A673 (cell line): ENCODE results near the gene SETD1A. TPM values are rescaled to one million over a fixed set of nuclear protein-coding genes. Genes with fewer than 3 reads are reported as not detected.
"Not testable (repeated sequence)": the region's sequence is repeated elsewhere in the genome, so short reads cannot be mapped to it uniquely, and the experiment has no call there.

Source experiments
- BruUV-seq: library from RNA; stranded (reverse); fragments of 400-500 nt; replicated peaks from 2 replicates; lab custom pipeline; 2021; lab: Mats Ljungman, UMichigan
- CTCF ChIA-PET: fragments of 300-600 bp; sonication (Branson Sonifier 250); formaldehyde crosslinking; loops from one replicate; lab custom pipeline; 2022; ENCODE audit warnings: antibody characterized with exemption; lab: Charles Lee
- POLR2A ChIA-PET: fragments of 300-600 bp; sonication (Branson Sonifier 250); formaldehyde crosslinking; loops from one replicate; lab custom pipeline; 2022; ENCODE audit warnings: antibody characterized with exemption; ENCODE audit not compliant: low non-redundant PET; lab: Charles Lee
- DNase-seq: peaks from one replicate; pipeline ENCODE4 v3.0.0-alpha.2; 2015; ENCODE audit warnings: low spot score
- H3K27ac ChIP-seq: fragments of 200-600 bp; sonication (generic); 2 replicates; pipeline ENCODE4 v1.5.1; 2016; ENCODE audit warnings: mixed run types, low read depth, mild to moderate bottlenecking, mixed read lengths, antibody characterized with exemption, low read length; ENCODE audit not compliant: poor library complexity, severe bottlenecking
- H3K27me3 ChIP-seq: fragments of 200-600 bp; sonication (generic); replicated peaks from 2 replicates; pipeline ENCODE4 v1.6.1; 2017; ENCODE audit warnings: mixed run types, low read depth, mild to moderate bottlenecking, mixed read lengths, antibody characterized with exemption, low read length; ENCODE audit not compliant: insufficient read depth, poor library complexity
- H3K36me3 ChIP-seq: fragments of 200-600 bp; sonication (generic); 2 replicates; pipeline ENCODE4 v1.6.1; 2016; ENCODE audit warnings: mixed run types, mild to moderate bottlenecking, mixed read lengths, antibody characterized with exemption, low read length; ENCODE audit not compliant: insufficient read depth, poor library complexity, severe bottlenecking
- H3K4me1 ChIP-seq: fragments of 200-600 bp; sonication (generic); 2 replicates; pipeline ENCODE4 v1.6.1; 2017; ENCODE audit warnings: mixed run types, mild to moderate bottlenecking, mixed read lengths, antibody characterized with exemption, low read length; ENCODE audit not compliant: insufficient read depth, poor library complexity, severe bottlenecking
- H3K4me3 ChIP-seq: fragments of 200-600 bp; sonication (generic); 2 replicates; pipeline ENCODE4 v1.5.1; 2016; ENCODE audit warnings: low read depth, mixed run types, mild to moderate bottlenecking, mixed read lengths, low read length; ENCODE audit not compliant: poor library complexity, severe bottlenecking
- H3K9me3 ChIP-seq: fragments of 200-600 bp; sonication (generic); 2 replicates; pipeline ENCODE4 v1.6.1; 2016; ENCODE audit warnings: mixed run types, low read depth, mild to moderate bottlenecking, mixed read lengths, antibody characterized with exemption, low read length; ENCODE audit not compliant: poor library complexity, severe bottlenecking
- EZH2 ChIP-seq: fragments of 200-600 bp; sonication (generic); IDR thresholded peaks from 2 replicates; pipeline ENCODE4 v1.6.1; 2017; ENCODE audit warnings: borderline replicate concordance, low read depth, mild to moderate bottlenecking, mixed read lengths, antibody characterized with exemption, low read length; ENCODE audit not compliant: poor library complexity, severe bottlenecking
- intact Hi-C: fragments of 100-400 bp; cut with micrococcal nuclease; formaldehyde crosslinking; loops from one replicate; pipeline ENCODE4 v1.10.0; 2022; ENCODE audit not compliant: unreplicated experiment
- total RNA-seq: library from RNA; stranded (reverse); gene quantifications from 2 replicates; pipeline ENCODE4 v1.2.3, GENCODE V29; 2021
- TF ChIP-seq, protein P1 (sequence below): fragments of 300-800, 200-600 bp; sonication (generic); conservative IDR thresholded peaks from 2 replicates; pipeline ENCODE4 v1.5.1; 2017; ENCODE audit warnings: low read depth, mild to moderate bottlenecking, antibody characterized with exemption, low read length, moderate library complexity, mixed read lengths

SETD1A gene
- total RNA-seq, 1 experiment from 2014 or later = 31.4 TPM

GRCh38 chr16:30931068-30931650, 26.4 kb upstream of the SETD1A start:
- no peak for TF ChIP-seq EZH2
- H3K9me3 ChIP-seq = no peaks in the 10 kb centered on the region
- POLR2A ChIA-PET = no interaction called here
- H3K36me3 ChIP-seq = peaks cover 32% of the 10 kb centered on the region
- TSS peak; percentile 6 for BruUV-seq
- H3K4me1 ChIP-seq = peaks cover 5% of the 10 kb centered on the region
- no peak overlapping the region for H3K27ac ChIP-seq
- DNase-seq = no peak
- no peak overlapping the region for H3K4me3 ChIP-seq
- intact Hi-C loops = no loop called here
- CTCF ChIA-PET = interaction anchor here (1.0 kb wide), 1 partner anchor 22 kb away, joined by 4 read pairs; no protein-coding TSS in a partner anchor
- H3K27me3 ChIP-seq = no peaks in the 10 kb centered on the region

DNA sequence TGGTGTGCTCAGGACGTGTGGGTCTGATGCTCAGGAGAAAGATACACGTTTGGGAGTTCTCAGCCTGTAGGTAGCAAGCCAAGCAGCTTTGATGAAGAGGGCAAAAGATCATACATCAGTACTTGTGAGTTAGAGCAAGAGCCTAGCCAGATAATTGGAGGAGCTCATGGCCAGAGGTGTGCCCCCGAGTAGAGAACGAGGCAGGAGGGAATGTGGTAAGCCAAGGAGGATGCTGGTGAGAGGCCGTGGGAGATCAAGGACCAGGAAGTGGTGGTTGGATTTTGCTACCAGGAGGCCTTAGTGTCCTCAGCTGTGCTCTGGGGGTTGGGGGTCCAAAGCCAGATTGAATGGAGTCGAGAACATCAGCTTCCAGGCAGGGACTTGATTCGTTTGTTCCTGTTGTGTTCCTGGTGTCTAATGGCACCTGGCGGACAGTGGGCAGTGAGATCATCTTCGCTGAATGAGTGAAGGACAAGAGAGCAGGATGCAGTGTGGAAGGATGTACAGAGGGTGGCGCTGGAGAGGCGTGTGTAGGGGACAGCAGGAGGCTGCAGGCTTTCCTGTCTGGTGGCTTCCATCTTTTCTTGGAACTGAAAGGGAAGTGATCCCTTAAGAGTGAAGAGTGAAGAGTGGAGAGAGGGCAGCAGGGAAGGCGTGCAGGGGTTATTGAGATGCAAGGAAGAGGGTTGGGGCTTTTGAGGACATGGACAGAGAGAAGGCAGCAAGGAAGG, 22.6 kb upstream of the SETD1A start:
- Histone ChIP-seq H3K27ac (no peak overlapping the region), H3K4me3 (no peak overlapping the region), H3K4me1 (no peaks in the 10 kb centered on the region), H3K27me3 (no peaks in the 10 kb centered on the region), H3K9me3 (no peaks in the 10 kb centered on the region), H3K36me3 (peaks cover 30% of the 10 kb centered on the region)
- DNase-seq = peak; percentile 62
- intact Hi-C loops = no loop called here
- ChIA-PET CTCF (no interaction called here), POLR2A (interaction anchor here (0.5 kb wide), 1 partner anchor 276 kb away, joined by 3 read pairs; no protein-coding TSS in a partner anchor)
- no TSS peak for BruUV-seq
- TF ChIP-seq, protein P1, sequence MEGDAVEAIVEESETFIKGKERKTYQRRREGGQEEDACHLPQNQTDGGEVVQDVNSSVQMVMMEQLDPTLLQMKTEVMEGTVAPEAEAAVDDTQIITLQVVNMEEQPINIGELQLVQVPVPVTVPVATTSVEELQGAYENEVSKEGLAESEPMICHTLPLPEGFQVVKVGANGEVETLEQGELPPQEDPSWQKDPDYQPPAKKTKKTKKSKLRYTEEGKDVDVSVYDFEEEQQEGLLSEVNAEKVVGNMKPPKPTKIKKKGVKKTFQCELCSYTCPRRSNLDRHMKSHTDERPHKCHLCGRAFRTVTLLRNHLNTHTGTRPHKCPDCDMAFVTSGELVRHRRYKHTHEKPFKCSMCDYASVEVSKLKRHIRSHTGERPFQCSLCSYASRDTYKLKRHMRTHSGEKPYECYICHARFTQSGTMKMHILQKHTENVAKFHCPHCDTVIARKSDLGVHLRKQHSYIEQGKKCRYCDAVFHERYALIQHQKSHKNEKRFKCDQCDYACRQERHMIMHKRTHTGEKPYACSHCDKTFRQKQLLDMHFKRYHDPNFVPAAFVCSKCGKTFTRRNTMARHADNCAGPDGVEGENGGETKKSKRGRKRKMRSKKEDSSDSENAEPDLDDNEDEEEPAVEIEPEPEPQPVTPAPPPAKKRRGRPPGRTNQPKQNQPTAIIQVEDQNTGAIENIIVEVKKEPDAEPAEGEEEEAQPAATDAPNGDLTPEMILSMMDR = peak; percentile 80
- TF ChIP-seq EZH2 = no peak

DNA sequence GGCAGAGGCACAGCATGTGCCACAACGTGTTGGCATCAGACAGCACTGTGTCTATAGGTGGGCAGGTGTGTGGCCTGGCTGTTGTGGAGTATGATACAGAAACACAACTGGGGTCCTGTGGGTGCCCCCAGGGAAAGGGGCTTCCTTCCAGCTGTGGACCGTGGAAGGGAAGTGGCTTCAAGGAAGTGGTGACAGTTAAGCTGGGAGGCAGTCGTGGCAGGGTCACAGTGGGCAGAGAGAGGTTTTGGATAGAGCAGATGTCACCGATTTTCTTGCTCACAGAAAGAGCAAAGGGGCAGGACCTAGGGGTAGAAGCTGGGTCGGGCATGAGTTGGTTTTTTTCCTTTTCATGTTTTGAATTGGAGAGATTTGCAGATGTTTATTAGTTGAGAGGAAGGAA, 19.9 kb upstream of the SETD1A start:
- Histone ChIP-seq H3K4me1 (no peaks in the 10 kb centered on the region), H3K36me3 (peaks cover 16% of the 10 kb centered on the region), H3K4me3 (no peak overlapping the region), H3K27me3 (no peaks in the 10 kb centered on the region), H3K9me3 (no peaks in the 10 kb centered on the region), H3K27ac (peak overlapping the region; percentile 37)
- ChIA-PET CTCF (no interaction called here), POLR2A (no interaction called here)
- no TSS peak for BruUV-seq
- intact Hi-C loops = no loop called here
- TF ChIP-seq, protein P1 = no peak
- no peak for TF ChIP-seq EZH2
- no peak for DNase-seq

DNA sequence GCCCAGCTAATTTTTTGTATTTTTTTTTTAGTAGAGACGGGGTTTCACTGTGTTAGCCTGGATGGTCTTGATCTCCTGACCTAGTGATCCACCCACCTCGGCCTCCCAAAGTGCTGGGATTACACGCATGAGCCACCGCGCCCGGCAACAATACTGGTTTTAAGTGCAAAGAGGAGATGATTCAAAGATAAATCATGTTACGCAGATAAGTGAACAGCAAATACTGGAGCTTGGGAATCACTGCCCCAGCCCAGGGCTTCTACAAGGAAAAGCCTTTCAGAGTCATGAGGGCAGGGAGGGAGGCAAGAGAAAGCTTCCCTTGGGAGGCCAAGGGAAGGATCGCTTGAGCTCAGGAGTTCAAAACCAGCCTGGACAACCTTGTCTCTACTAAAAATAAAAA, 18.0 kb upstream of the SETD1A start:
- H3K4me1 ChIP-seq, H3K4me3 ChIP-seq, H3K27ac ChIP-seq, intact Hi-C loops, POLR2A ChIA-PET, CTCF ChIA-PET, H3K9me3 ChIP-seq, DNase-seq, H3K27me3 ChIP-seq, BruUV-seq: not testable (repeated sequence)
- H3K36me3 ChIP-seq = peaks cover 25% of the 10 kb centered on the region
